G401.6 (cell line): Measurements from ENCODE around the gene KLHL29.

ENCODE experiments used
- FAIRE-seq: peaks from 2 replicates; lab custom pipeline; 2012; peaks lifted over from hg19 to GRCh38; lab: Jason Lieb, UNC

The KLHL29 gene

DNA sequence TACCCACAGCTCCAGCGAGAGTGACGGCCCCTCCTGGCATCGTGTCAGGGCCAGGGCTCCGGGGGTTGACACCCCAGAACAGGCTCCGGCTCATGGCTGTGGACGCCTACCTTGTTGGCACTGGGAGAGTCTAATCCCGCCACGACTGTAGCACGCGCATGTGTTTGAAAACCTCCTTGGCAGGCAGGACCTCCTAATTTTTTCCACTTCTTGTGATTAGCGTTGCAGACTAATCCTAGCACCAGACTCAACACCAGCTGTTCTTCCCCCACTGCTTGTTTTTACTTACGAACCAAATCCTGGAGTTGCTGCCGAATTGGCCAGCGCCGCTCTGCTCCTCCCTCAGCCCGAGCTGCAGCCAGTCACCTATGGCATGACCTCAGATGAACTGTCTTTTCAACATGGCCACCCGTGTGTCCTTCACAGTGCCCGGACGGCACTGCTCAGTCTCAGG, 110.7 kb downstream of the KLHL29 start:
- FAIRE-seq = no peak

DNA sequence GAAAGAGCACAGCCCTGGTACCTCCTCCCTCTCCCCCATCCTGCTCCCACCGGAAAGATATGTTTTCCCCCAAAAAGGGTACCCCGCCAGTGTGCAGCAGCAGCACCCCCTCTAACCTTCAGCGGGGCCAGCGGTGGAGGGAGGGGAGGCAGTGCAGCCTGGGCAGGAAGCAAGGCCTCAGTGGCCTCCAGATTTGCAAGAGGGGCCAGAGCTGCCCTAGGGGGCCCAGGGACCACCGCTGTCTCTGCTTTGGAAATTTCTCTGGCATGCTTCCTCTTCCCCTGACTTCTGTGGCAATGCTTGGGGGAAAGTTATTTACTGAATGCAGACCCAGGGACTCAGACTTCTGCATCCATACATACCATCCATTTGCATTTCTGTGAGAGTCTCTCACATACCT, 111.5 kb downstream of the KLHL29 start:
- FAIRE-seq = no peak

DNA sequence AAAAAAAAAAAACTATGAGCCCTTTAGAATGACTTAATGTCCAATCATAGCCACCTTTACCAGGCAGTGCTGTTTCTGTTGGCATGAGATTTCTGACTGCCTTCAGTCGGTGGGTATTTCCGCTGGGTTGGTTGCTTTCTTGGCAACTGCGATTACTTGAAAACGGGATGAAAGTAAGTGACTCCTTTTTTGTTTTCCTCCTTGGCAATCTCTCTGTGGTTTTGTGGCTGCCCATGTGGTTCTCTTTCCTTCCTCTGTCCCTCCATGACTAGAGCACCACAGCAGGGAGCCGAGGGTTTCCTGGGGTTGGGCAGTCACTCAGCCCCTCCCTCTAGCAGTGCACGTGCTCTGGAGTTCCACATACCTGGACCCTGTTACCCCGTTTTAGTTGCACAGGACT, 112.1 kb downstream of the KLHL29 start:
- no peak for FAIRE-seq

DNA sequence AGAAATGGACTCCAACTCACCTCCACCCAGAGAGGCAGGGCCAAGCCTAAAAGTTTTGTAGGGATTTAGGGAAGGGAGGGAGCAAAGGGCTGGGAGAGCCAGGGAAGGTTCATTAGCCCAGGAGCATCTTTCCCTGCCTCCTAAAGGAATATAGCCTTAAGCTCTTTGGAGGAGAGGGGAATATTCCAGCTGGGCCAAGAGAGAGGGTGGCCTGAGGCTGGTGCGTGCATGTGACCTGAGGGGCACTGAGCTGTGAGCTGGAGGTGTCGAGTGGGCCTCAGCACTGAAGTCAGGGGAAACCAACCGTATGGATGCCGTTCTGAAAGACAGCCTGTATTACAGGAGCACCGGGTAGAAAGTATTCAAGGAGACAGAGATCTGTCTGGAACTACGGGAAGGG, 112.6 kb downstream of the KLHL29 start:
- no peak for FAIRE-seq

DNA sequence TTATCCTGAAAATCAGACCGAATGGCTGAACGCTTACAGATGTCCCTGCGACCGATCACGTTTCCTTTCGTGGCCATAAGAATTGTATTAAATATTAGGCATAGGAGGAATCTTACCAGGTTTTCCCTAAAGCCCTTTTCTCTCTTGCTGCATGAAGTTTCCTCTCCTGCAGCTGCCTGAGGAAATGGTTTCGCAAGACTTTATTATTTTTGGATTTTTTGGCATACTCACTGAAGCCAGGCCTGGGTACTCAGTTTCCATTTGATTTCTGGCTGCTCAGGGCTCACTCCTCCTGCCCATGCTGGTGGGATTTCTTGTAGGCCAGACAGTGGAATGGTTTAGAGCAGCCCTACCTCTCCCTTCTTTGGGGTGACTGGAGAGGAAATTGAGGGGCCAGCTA, 114.0 kb downstream of the KLHL29 start:
- FAIRE-seq = no peak

DNA sequence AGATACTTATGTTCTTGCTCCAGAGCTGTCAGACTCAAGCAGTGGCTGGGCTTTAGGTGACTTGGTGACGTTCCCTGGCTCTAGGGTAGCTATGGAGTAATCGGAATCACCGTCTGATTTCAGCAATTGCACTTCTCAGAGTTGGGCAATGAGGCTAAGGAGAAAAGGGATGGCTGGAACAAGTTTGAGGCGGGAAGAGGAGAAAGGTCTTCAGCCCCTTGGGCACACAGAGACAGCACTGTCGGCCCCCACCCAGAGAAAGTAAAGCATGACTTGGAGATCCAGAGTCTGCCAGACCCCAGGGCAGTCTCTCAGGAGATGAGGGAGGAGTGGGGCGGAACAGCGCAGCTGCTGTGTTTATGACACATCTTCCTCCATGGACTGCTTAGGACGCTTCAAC, 114.5 kb downstream of the KLHL29 start:
- no peak for FAIRE-seq

DNA sequence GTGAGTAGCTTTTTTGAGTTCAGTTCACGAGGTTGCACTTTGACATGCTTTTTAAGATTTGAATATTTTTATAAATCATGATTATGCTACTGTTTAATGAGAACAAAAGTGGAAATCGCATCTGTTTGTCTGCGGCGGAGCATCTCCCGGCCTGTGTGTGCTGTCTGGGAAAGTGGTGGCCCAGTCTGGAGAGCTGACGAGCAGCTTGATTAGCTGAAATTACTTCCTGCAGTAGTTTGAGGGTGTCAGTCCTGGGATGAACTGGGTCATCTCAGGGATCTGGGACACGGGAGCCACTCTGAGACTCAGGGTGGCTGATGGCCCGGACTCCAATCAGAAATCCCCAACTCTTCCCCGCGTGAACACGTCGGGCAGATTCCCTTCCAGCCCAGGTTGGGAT, 115.9 kb downstream of the KLHL29 start:
- FAIRE-seq = no peak

DNA sequence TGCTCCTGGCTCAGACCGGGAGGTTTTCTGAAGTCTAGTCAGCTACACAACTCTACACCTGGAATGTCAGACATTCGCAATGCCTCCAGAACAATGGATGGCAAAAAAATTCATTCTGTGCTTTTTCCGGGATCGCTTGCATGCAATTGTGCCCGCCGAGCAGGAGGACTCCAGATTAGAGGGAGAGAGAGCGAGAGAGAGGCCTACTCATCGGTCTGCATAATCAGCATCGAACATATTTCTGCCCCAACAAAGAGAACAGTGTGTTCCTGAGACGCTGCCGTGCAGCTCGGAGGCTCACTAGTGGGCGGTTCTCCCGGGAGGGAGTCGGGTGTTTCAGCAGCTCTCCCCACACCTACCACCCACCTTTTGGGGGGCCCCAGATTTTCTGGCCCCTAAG, 117.1 kb downstream of the KLHL29 start:
- no peak for FAIRE-seq

DNA sequence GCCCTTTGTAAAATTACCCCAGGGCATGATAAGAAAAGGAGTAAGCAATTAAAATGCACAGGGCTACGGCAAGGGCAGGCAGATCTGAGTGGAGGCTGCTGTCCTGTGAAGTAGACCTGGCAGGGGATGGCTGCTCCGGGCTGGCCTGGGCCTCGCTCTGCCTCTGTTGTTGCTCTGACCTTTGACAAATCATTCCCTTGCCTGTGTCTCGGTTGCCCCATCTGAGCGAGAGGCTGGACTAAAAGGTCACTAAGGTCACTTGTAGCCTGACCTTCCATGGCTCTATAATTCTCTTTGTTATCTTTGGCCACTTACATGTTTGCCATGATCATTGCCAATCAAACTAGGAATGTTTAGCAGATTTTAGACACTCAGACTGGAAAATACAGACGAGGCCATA, 118.1 kb downstream of the KLHL29 start:
- FAIRE-seq = no peak

DNA sequence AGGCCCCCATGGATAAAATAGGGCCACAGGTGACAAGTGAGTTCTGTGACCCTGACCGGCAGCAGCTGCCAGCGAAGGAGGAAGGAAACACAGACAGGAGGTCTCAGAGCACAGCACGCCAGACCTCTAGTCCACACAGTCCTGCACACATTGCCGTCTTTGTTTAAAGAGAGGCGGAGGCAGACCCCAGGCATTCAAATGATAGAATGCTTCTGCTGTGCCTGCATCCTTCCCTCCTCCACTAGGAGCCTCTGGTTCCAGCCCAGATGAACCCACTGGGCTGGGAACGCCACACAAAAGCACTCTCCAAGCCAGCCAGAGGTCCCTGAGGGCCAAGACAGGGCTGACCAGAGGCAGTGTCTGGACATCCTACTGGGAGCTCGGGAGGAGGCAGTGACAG, 118.7 kb downstream of the KLHL29 start:
- FAIRE-seq = no peak

DNA sequence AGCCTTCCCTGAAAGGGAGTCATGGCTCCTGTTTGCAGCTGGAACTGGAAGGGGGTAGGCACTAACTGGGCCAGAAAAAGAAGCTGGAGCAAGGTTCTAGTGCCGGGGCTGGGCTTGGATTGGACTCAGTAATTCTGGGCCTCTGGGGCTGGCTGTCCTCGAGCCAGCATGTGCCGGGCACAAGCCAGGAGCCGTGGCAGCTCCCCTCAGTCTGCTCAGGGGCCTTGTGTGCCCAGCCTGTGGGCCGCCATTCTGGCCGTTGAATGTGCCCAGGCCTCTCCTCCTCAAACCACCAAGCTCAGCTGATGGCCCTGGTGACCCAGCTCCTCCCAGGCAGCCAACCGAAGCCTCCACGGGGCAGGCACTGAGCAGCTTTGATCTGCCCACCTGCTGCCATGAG, 119.6 kb downstream of the KLHL29 start:
- FAIRE-seq = no peak

DNA sequence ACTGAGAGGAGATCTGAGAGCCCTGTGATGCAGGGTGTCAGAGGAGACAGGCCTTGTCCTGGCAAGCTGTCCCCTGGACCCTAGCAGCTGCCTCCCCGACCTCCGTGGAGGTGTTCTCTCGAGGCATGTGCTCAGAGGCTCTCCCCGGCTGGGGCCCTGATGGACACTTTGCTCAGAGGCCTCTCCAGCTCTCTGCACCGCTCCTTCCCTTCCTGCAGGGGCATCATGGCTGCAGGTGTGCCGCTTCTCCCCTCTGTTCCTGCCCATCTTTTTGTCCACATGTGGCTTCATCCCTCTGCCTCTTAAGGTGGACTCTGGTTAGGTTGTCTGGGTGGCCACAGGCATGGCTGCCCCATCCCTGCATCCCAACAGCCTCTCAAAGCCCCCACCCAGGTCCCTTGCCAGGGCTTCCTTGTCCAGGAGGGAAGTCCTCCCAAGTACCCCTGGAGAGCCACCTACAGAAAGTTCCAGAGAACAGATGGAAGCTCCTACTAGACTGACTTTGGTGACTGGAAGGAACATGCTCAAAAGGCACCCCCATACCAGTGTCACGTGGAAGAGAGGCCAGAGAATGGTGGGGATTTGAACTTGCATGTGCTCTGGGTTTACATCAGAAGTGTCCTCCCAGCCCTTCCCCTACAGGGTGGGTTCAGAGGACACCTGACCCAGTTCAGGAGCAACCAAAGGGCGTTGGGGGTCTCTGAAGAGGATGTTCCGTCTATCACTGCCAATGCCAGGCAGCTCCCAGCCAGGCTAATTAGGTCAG, 120.4 kb downstream of the KLHL29 start:
- FAIRE-seq = no peak

DNA sequence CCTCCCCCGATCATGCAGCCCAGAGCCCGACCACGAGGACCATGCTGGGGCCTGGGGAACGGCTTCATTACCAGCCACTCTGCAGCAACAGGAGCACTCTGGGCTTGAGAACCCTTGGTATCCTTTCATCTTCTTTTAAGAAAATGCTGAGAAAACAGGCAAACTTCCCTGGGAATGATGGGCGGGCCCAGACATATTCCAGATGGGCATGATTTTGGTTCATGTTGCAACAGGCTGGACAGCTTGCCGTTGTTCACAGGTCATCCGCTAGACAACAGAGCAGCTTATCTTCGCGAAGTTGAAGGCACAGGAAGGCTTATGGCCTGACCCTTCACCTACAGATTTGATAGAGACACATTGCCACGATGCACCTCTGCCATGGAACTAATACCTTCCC, 121.0 kb downstream of the KLHL29 start:
- no peak for FAIRE-seq

DNA sequence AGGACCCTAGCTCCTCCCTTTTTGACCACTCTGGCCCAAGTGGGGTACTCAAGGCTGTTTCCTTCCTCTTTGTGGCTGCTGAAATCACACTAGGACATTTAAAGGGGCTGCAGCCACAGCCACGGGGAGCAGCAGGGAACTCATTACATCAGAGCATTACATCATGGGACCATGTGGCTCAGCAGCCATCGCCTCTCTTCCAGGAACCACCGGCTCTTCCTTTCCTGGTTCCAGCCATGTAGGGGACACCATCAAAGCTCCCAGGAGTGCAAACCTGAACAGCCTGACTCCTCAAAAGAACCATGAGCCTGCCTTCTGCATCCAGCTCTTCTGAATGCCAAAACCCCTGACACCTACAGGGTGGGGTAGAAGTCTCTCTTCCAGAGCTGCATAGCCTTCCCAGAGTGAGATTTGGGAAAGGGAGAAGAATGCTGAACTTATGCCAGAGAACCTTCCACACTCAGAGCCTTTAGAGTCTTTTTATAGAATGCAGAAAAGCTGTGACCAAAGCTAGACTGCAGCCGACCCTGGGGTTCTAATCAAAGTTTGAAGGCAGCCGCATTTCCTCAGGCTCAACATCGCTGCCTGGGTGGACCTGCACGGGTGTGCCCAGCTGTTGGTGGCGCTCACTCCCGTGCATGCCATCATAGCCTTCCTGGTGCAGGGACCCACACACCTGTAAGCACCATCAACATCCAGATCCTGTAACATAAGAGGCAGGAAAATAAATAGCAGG, 121.7 kb downstream of the KLHL29 start:
- no peak for FAIRE-seq

DNA sequence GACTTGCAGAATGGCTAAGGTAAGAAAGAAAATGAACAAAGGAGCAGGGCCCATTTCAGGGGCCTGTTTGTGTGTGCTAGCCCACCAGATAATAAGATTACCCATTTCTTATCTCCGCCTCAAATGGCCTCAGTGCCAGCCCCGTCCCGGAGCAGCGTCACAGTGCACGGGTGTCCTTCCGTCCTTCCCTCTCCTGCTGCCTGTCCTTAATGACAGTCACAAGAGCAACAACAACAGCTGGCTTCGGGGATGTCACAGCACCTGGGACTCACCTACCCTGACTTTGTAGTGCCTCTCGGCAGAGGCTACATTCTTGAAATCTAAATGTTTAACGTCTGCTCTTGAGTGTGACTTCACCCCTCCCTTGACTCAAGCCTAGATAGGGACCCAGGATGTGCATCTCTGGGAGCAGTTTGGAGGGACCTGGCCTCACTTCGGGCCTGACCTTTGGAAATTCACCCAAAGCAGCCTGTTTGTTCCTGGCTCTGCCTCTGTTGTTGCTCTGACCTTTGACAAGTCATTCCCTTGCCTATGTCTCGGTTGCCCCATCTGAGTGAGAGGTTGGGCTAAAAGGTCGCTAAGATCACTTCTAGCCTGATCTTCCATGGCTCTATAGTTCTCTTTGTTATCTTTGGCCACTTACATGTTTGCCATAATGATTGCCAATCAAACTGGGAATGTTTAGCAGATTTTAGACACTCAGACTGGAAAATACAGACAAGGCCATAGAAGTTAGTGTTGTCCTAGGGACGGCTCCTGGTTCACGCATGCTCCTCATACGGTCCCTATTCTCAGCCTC, 122.5 kb downstream of the KLHL29 start:
- no peak for FAIRE-seq

DNA sequence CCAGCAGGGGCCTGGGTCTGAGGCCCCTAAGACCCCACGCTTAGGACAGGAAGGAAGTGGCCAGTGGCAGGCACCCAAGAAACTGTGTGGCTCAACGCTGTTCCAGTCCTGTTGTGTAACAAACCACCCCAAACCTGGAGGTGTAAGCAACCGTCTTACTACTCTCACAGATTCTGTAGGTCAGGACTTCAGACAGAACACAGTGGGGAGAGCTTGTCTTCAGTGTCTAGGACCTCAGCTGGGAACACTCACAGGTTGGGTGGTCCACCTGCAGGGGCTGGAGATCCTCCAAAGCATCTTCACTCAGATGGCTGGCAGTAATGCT, 123.0 kb downstream of the KLHL29 start:
- FAIRE-seq = no peak

DNA sequence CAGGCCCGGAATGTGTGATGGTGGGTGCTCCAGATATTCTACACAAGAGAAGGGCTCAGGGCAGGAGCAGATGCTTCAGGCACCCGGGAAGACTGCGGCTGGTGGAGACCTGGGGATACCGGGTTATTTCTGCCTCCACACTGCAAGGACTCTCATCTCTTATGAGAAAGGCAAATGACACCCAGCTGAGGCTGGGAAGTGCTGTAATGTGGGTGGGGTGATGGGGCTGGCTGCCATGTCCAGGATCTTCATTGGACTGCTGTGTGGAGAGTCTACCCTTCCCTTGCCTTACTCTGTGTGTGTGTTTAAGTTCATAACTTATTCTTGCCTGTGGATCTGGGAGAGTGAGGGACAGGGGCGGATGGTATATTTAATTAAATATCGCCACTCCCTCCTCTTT, 124.1 kb downstream of the KLHL29 start:
- FAIRE-seq = no peak

DNA sequence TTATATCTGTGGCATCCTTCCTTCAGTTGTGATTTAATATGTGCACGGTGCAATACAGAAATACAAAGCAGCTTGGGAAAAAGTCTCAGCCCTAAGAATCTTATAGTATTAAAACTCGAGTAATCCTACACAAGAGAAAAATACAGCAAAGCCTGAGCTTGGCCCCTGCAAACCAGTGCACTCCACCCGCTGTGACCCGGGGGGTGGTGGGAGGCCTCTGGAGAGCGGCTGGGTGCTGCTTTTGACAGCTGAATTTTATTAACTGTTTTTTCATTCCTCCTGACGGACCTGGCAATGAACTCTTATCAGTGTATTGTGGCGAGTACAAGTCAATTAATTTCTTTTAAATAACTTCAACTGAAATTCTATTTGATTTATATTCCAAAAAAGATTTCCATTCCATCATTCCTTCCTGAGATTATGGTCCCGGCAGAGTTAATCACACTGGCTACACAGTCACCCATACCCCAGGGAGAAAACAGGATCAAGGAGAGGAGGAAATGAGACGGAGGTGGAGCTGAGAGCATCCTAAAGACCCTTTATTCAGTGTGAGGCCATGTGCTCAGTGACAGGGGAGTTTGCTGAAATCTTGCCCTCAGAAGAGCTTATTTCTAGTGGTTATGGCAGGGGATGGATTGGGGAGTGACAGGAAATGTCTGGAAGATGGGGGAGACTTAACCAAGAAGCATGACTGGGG, 124.8 kb downstream of the KLHL29 start:
- no peak for FAIRE-seq

DNA sequence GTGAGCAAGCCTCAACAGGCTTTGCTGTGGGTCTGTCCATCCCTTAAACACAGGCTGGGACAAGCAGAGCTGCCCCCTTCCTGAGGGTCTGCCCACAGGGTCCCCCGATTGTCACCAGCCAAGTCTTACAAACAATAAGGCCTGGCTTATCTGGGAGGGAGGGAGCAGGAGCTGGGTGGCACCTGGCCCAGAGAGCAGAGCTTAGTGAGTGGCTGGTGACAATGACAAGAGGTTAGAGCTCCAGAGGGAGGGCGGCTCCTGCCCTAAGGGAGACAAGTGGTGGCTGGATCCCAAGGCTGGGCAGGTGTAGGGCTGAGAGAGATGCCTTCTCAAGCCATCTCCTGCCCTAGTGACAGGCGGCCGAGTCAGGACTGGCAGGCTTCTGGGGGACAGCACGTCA, 125.5 kb downstream of the KLHL29 start:
- no peak for FAIRE-seq

DNA sequence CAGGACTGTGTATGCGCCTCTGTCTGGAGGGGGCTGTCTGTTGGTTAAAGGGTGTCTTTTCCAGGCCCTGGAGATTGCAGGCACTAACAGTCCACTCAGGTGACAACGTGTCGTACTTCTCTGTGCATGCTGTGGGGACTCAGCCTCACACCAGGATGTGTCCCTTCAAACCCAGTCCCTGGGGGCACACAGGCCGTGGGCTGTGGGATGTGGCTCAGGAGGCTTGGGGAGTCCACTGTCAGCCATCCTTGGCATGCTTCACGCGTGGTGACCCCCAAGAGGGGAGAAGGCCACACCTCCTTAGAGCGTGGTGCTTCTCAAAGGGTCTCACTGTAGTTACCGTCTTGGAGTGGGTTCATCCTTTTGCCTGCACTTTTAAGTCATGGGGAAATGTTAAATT, 127.8 kb downstream of the KLHL29 start:
- no peak for FAIRE-seq

DNA sequence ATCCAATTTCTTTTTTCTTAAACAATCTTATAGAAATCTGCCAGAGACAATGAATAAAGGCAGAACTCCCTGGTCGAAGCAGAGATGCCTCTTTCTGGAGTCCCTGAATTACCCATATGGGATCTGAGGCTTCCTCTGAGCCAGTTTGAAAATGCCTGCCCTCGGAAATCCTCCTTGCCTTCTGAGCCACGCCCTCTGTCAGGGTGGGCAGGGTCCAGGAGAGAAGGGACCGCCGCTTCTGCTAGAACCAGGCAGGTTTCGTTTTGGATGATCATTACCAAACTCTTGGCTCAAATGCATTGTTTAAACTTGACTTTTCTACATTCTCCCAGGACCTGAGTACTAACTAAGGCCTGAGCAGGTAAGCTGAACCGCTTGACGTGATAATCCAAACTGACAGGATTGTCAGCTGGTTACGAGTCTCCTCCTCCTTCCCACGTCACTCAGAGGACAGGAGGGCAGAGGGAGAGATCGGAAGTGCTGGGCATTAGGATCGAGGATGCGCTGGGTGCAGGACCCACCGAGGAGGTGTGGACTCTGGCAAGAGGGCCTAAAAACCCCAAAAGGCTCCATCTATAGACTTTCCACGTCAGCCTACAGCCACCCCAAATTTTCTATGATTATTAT, 128.4 kb downstream of the KLHL29 start:
- FAIRE-seq = no peak
